NCI-H1417 treated with DMSO at 0.1 percent for 48 hours (cell line): Measurements from ENCODE around the gene MEF2C.
"Not testable (repeated sequence)": the region's sequence is repeated elsewhere in the genome, so short reads cannot be mapped to it uniquely, and the experiment has no call there.

Experiments used
- DNase-seq: peaks from one replicate; lab custom pipeline; 2025; lab: John Stamatoyannopoulos, UW

Gene MEF2C

GRCh38 chr5:88861231-88861630 lies 21.8 kb downstream of the MEF2C start:
- no peak for DNase-seq

DNA sequence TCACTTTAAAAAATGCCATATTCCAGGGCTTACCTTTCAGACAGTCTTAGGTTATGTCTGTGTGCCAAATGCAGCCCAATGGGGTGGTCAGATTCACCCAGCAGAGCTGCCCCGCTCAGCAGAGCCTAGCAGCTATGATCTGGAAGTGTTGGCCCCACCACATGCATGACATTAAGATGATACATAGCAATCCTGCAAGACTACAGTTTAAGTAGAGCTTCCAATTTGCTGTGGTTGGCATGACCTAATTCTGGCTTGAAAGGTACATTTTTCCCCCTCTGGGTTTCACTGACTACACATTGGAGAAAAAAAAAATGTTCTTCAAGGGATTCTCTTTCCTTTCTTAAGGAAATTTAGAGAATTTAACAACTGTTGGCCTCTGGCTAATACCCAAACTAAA lies 22.5 kb downstream of the MEF2C start:
- no peak for DNase-seq

- DNase-seq, result no peak
Measured at GRCh38 chr5:88858392-88858791, 24.6 kb downstream of the MEF2C start.

GRCh38 chr5:88856381-88856780 lies 26.6 kb downstream of the MEF2C start:
- DNase-seq, result not testable (repeated sequence)

- no peak for DNase-seq
Measured at GRCh38 chr5:88854769-88855168, 28.2 kb downstream of the MEF2C start.

DNA sequence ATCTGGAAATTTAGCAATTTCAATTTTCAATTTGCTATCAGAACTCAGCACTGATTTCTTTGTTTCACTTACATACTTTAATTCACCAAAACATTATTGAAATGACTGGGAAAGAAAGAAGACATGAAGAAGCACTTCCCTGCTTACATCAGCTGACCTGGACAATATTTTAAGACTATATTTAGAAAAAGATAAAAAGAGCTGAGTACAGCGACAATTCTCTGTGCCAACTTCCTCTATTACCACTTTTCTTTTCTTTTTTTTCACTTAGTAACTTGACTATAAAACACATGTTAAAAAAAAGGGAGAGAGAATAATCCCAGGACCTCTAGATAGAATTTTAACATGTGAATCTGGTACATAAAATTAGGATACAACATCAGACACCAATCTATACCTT lies 35.6 kb downstream of the MEF2C start:
- DNase-seq, result no peak

- DNase-seq, result no peak
Measured at GRCh38 chr5:88846434-88846833, 36.5 kb downstream of the MEF2C start.

DNA sequence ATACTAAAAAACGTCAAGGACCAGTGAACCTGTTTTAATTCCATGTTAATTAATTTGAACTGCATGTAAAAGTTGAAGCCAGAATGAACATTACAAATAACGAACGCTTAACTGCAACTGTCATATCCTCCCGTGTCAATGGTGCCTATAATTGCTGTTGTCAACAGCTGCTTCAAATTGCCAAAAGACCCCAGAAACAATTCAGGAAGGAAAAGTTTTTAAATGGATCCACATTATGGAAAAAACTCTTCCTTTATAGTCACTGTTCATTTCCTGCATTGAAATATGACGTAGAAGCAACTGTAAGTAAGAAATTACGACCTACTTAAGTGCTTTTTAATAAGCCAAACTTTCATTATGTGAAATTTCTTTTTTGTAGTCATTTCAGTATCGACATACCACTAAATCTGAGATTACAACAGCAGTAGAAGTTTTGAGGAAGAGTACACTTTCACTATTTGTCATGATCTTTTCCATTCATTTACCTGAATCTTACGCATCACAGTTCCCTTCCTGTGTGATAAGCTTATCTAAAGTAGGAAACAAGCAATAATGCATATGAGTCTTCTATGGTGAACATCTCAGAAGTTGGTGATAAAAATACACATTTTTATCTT lies 37.8 kb downstream of the MEF2C start:
- DNase-seq, result no peak

- DNase-seq, result no peak
Measured at GRCh38 chr5:88842784-88843183, 40.2 kb downstream of the MEF2C start.

DNA sequence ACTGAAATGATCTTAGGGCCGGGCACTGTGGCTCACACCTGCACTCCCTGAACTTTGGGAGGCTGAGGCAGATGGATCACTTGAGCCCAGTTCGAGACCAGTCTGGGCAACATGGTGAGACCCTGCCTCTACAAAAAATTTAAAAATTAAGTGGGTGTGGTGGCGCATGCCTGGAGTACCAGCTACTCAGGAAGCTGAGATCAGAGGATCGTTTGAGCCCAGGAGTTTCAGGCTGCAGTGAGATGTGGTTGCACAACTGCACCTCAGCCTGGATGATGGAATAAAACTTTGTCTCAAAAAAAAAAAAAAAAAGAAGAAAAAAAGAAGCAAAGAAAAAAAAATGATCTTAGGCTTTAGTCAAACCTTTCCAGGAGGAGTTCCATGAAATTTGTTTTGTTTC lies 41.8 kb downstream of the MEF2C start:
- no peak for DNase-seq

DNA sequence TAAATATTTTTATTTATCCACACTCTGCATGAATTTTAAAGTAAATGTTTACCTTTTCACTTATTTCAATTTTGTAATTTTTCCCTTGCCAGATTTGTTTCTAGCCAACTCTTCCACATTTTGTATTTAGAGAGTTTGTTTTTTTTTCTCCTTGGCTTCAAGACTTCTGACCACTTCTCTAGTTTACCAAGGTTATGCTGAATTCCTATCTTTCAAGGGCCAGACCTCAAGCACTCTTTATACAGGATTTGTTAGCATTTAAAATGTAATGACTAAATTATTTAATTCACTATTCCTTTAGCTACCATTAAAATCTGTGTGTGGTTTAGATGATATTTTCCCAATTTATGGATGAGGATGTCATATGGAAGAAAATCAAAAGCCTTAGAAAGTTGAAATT lies 42.5 kb downstream of the MEF2C start:
- DNase-seq, result no peak

DNA sequence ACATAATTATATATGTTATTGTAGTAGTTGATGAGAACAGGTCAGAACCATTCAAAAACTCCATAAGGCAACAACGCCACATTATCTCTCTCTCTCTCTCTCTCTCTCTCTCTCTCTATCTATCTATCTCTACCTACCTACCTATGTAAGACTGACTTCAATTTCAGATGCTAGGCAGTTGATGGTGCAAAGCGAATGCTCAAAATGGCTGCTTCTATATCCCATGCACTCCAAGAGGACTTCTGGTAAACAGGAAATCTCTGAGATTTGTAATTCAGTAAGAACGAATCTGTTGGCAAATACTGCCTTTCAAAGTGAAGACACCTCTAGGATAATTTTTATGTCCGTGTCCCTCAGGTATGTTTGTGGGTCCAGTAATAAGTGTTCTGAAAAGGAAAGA lies 43.7 kb downstream of the MEF2C start:
- DNase-seq, result no peak

DNA sequence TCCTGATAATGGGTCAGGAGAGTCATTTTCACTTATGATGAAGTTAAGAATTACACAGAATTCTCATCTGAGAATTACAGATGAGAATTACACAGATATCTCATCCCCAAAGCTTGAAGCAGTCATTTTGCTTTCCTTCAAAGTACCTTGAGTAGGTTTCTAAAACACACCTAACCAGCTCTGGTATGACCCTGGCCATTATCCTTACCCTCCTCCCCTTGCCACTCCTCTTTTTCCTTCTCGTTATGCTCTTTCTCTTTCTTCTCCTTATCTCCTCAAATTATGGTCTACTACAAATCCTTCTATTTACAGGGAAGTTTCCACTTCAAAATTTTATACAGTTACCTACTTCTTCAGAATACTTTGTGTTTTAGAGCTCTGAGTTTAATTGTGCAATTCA lies 44.5 kb downstream of the MEF2C start:
- no peak for DNase-seq

DNA sequence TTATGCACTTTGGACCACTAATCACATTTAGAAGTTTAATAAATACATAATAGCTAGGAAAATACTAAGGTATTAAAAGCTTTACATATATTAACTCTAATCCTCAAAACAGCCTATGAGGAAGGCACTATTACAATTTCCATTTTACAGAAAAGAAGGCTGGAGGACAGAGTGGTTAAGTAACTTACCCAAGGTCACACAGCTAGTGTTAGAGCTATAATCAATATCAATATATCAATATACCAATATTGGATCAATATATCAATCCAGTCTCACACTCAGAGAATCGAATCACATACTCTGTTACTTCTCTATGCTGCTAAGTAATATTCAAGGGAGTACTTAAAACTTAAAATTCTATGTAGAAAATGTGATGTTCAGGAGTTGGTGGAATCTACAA lies 45.2 kb downstream of the MEF2C start:
- no peak for DNase-seq

DNA sequence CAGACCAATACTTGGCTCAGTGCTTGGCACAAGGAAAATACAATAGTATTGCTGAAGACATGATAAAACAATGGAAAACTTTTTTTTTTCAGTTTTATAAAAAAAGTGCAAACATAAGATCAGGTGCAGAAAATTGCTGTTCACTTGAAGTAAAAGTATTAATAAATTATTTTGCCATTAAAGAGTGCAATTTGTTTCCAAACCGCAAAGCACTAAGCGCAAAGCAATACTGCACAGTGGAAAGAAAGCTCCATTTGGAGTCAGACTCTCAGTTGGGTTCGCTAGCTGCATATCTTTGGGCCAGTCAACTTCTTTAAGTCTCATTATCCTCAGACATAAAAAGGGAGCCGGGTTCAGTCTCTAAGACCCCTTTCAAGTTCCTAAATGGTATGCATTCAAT lies 45.8 kb downstream of the MEF2C start:
- no peak for DNase-seq

DNA sequence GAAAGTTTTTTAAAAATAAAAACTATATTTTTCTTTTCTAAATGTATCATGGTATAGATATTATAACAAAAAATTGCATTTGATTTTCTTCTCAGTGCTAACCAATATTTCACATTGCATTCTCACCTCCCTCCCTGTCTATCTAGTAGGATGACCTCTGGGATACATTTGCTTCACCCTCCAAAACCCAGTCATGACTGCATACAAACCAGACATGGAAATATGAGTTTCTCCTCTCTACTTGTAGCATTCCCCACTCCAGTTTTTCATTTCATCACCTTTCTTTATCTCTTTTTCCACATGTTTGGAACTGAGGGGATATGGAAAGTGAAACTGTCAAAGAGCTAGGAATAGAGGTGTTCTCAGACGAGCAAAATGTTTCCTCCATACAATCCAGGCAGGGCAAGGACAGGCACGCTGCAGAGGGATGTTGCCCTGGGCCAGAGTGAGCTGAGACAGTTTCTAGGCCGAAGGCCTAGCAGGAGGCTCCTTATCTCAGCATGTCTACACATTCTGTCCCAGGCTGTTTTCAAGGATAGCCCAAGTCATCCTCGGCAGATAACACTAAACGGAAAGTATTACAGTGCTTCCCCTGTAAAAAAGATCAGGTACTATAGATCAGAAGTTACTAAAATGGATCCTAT lies 46.7 kb downstream of the MEF2C start:
- no peak for DNase-seq

- no peak for DNase-seq
Measured at GRCh38 chr5:88834499-88834898, 48.5 kb downstream of the MEF2C start.

GRCh38 chr5:88834131-88834462 lies 48.9 kb downstream of the MEF2C start:
- DNase-seq, result no peak

DNA sequence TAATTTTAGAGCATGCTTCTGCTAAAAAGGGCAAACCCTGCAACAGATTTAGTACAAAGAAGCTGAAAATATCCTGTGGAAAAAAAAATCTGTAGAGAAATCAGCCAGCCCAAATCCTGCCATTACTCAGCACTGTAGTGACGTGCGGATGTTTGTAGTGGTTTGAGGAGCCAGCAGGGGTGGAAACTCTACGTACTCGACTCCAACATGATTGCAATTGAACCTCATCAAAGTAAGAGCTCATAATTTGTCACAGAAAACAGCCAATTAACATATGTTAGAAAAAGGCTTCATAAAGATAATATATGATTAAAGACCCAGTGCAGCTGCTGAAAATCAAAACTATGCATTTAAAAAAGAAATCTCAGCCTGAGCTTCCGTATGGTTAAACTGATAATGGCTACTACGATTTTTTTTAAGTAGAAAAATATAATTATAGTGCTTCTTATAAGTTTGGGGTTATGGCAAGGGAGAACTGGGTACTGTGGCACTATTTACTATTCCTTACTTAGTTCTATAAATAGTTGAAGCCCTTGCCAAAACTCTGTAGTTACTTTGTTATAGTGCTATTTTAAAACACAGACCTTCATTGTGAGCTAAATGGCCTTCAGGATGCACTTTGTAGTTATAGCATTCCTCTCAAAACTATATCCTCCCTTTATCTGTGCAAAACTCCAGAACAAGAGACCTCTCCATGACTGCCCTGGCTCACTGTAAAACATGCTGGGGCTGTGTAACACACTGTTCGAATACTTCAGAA lies 49.4 kb downstream of the MEF2C start:
- DNase-seq, result no peak

DNA sequence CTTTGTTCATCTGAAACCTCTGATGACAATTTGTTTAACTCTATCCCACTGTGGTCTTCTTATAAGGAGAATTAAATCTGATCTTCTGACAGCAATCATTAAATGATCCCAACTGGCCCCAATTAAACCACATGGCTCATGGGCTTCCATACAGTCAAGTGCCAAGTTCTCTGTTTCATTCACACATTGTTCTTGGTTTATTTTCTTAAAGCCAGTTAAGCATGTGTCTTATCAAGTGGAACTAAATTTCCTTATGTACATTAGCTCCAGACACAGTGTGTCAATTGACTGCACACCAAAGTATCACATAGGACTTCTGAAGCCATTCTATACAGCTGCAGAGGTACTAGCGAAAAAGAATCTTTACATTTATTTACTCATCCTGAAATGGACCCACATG lies 51.2 kb downstream of the MEF2C start:
- no peak for DNase-seq

GRCh38 chr5:88830567-88830966 lies 52.4 kb downstream of the MEF2C start:
- DNase-seq, result no peak

DNA sequence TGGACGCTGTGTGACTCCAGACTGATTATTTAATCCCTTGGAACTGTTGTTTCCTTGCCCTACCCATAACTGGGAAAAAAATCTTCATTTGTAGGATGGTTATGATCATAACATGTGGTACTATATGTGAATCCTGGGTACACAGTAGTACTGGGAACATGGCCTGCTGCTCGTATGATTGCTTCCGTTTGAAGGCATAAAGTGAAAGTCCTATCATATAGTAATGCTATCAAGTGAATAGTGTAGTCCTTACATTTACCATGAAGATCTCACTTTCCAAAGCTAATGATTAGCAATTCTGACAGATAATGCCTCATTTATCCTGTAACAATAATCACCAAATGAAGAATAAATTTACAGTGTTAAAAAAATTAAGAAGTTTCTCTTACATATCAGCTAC lies 53.2 kb downstream of the MEF2C start:
- no peak for DNase-seq

DNA sequence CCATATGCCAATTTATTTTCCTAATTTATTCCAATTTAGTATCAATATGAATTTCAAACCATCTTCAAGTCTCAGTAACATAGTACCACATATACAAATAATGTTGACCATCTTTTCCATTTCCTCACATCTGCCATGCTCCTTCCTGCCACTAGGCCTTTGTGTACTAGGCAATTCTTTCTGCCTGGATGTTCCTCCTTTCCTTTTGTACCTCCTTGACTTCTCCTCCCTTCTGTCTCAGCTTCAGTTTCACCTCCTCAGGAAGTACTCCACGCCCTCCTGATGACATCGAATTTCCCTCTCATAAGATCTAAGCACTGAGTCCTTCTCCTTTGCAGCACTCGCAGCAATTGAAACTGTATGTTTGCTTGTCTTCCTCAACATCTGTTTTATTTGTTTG lies 53.9 kb downstream of the MEF2C start:
- no peak for DNase-seq

DNA sequence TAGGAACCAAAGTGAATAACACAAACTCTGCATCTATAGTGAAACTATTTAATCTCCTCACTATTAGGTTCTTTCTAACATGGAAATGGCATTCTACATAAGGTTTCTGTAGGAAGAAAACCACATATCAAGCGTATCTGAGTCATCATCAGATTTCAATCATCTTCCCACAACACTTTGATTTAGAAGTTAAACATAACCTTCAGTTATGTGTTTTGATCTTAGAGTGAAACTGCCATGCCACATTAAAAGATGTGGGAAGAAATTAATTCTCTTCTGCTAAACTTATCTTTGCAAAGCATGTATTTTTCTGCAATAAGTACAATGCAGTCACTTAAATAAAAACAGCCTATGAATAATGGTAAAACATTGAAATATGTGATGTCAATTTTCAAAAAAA lies 55.0 kb downstream of the MEF2C start:
- DNase-seq, result no peak
